ENCODE results near the gene SHISAL1. TPM values are rescaled to one million over a fixed set of nuclear protein-coding genes. Genes with fewer than 3 reads are reported as not detected.

The SHISAL1 gene
- total and polyA plus RNA-seq, 8 donors, result 0.72 to 1.4 (median 0.92) TPM

DNA sequence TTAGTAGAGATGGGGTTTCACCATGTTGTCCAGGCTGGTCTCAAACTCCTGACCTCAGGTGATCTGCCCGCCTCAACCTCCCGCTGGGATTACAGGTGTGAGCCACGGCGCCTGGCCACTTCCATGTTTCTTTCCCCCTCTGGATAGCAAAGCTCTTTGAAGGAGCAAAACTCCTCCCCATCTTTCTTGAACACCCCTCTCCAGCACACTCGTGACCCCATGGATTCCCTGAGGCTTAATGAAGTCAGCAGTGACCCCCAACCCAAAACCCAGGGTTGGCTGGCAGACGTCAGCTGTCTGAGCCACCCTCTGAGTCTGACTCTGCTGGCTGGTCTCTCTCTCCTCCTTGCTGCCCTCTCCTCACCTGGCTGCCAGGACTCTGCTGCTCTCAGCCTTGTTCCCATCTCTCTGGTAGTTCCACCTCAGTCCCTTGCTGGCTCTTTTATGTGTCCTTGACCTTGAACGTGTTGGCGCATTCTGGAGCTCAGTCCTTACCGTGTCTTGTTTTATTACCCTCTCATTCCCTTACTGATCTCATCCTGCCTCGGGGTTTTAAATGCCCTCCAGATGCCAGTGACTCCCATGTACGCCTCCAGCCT, 87.6 kb downstream of the SHISAL1 start:
- intact Hi-C loops (cut with DNase I), result no loop called here
- Histone ChIP-seq H3K27ac (no peak overlapping the region), H3K4me3 (no peak overlapping the region), H3K36me3 (no peaks in the 10 kb centered on the region), H3K27me3 (peaks cover 0 to 30% of the 10 kb centered on the region in 2 donors), H3K9me3 (peaks cover 0 to 24% of the 10 kb centered on the region in 2 donors), H3K4me1 (no peaks in the 10 kb centered on the region)
- TF ChIP-seq, protein P1, sequence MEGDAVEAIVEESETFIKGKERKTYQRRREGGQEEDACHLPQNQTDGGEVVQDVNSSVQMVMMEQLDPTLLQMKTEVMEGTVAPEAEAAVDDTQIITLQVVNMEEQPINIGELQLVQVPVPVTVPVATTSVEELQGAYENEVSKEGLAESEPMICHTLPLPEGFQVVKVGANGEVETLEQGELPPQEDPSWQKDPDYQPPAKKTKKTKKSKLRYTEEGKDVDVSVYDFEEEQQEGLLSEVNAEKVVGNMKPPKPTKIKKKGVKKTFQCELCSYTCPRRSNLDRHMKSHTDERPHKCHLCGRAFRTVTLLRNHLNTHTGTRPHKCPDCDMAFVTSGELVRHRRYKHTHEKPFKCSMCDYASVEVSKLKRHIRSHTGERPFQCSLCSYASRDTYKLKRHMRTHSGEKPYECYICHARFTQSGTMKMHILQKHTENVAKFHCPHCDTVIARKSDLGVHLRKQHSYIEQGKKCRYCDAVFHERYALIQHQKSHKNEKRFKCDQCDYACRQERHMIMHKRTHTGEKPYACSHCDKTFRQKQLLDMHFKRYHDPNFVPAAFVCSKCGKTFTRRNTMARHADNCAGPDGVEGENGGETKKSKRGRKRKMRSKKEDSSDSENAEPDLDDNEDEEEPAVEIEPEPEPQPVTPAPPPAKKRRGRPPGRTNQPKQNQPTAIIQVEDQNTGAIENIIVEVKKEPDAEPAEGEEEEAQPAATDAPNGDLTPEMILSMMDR (IDR thresholded peaks at IDR 0.05), result no peak
- DNase-seq (no peak), ATAC-seq (no peak)

- ATAC-seq (no peak), DNase-seq (no peak)
- no peaks in the 10 kb centered on the region for H3K4me1 ChIP-seq
- intact Hi-C loops (cut with DNase I), result no loop called here
- TF ChIP-seq, protein P1 (IDR thresholded peaks at IDR 0.05), result no peak
- peaks cover 0 to 19% of the 10 kb centered on the region in 2 donors for H3K9me3 ChIP-seq
- peaks cover 0 to 34% of the 10 kb centered on the region in 2 donors for H3K27me3 ChIP-seq
- H3K36me3 ChIP-seq, result no peaks in the 10 kb centered on the region
- H3K4me3 ChIP-seq, result no peak overlapping the region
- no peak overlapping the region for H3K27ac ChIP-seq
These were observed 88.6 kb downstream of the SHISAL1 start for GRCh38 chr22:44224166-44224565.

- H3K4me1 ChIP-seq, result no peaks in the 10 kb centered on the region
- DNase-seq (no peak), ATAC-seq (no peak)
- H3K9me3 ChIP-seq, result no peaks in the 10 kb centered on the region
- intact Hi-C loops (cut with DNase I), result no loop called here
- H3K27me3 ChIP-seq, result peaks cover 0 to 34% of the 10 kb centered on the region in 2 donors
- no peaks in the 10 kb centered on the region for H3K36me3 ChIP-seq
- TF ChIP-seq, protein P1 (IDR thresholded peaks at IDR 0.05), result no peak
- H3K4me3 ChIP-seq, result no peak overlapping the region
- no peak overlapping the region for H3K27ac ChIP-seq
These were observed 90.9 kb downstream of the SHISAL1 start for GRCh38 chr22:44221710-44222475.

DNA sequence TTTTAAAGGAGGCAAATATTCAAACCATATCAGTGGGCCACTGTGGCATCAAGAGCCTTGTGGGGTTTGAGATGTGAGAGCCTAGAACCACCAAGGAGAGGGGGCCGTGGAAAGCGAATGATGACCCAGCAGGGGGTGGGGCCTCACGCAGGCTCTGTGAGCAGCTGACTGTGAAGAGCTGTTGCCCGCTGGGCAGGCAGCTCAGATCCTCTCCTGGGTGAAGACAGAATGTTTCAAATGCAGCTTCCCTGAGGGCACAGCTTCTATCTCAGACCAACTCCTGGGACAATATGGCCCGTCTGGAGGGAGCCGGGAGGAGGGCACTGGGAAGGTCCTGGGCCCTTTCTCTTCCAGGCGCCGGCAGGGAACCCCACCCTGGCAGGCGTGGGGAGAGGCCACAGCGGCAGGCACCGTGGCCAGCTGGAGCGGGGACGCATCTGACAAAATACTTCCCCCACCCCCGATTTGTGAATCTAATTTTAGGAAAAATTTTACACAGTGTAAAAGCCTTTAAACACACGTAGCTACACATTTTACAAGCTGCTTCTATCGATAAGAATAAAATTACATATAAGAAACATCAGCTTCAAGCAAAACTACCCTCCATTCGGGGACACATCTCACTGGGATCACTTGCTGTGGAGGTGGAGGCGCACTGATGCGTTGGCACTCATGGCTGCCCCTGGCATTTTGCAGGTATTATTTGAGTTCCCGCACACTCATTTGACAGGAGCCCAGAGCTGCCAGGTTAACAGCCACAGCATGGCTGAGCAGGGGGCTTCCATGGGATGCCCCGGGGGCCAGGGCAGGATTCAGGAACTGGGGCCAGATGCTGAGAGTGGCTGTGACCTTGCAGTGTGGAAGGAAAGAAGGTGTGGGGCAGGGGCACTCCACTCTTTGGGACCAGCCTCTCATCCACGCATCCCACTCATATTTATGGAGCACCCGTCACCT, 91.7 kb downstream of the SHISAL1 start:
- no peak overlapping the region for H3K27ac ChIP-seq
- no peak overlapping the region for H3K4me3 ChIP-seq
- ATAC-seq, result no peak
- intact Hi-C loops (cut with DNase I), result no loop called here
- no peaks in the 10 kb centered on the region for H3K4me1 ChIP-seq
- H3K36me3 ChIP-seq, result no peaks in the 10 kb centered on the region
- DNase-seq, result no peak
- peaks cover 0 to 33% of the 10 kb centered on the region in 2 donors for H3K27me3 ChIP-seq
- TF ChIP-seq, protein P1 (IDR thresholded peaks at IDR 0.05), result no peak
- no peaks in the 10 kb centered on the region for H3K9me3 ChIP-seq
